ENCODE results near the gene KCNK10.

GRCh38 chr14:88166616-88167015 lies 156.5 kb downstream of the KCNK10 start:
- TF ChIP-seq CTCF (conservative IDR thresholded peaks at IDR 0.05), result no peak
- TF ChIP-seq ZFX (IDR thresholded peaks at IDR 0.05), result no peak
